ENCODE results near the gene PRKCI. TPM values are rescaled to one million over a fixed set of nuclear protein-coding genes. Genes with fewer than 3 reads are reported as not detected.

The PRKCI gene
- total and polyA plus RNA-seq, 2 experiments from 2014 or later: 33.0 to 47.7 TPM

DNA sequence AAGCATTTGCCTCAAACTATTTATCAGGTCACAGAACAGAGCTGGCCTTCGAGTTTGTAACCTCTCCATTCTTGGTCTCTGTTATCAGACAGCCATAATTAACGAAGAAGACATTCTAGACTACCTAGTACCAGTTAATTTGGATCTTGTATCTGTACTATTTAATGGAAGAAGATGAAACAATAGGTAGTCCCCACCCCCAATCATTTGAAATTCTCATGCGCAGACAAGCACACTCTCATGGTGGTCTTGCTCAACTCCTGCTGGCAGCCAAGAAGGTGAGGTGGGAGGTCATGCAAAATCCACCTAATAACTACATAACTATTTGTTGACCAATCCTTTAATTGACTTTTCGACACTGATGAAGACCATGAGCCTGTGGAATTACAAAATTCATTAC, 132.5 kb downstream of the PRKCI start:
- no peak overlapping the region for H2AFZ ChIP-seq
- WGBS, 2 experiments (ENCODE audit: low coverage in 1 of 2, low lambda C conversion rate in 2 of 2, missing lambda C conversion rate in 2 of 2): 88 to 94% methylated on average over 4 of the region's 4 CpGs
- DNase-seq: no peak
- no peaks in the 10 kb centered on the region for H3K9me2 ChIP-seq (ENCODE audit: insufficient read depth)
- TF ChIP-seq EZH2phosphoT487 (IDR thresholded peaks at IDR 0.05; ENCODE audit: insufficient read depth, low read depth) (no peak), EZH2 (IDR thresholded peaks at IDR 0.05; ENCODE audit: insufficient read depth, poor library complexity, severe bottlenecking) (no peak)
- peaks cover 13% of the 10 kb centered on the region; the same call in 1 of the 2 replicates for H3K4me1 ChIP-seq (ENCODE audit: insufficient read depth)
- H3K4me2 ChIP-seq (ENCODE audit: unreplicated experiment): no peak overlapping the region
- H3K79me2 ChIP-seq (ENCODE audit: insufficient read depth): peaks cover 20% of the 10 kb centered on the region
- in situ Hi-C loops (cut with MboI): no loop called here
- peaks cover 31% of the 10 kb centered on the region for H3F3A ChIP-seq (ENCODE audit: insufficient read depth)
- H3K9ac ChIP-seq: no peak overlapping the region
- peaks cover 2% of the 10 kb centered on the region; the same call in 1 of the 2 replicates for H3K36me3 ChIP-seq (ENCODE audit: low read depth)
- H4K20me1 ChIP-seq (ENCODE audit: insufficient read depth): no peaks in the 10 kb centered on the region
- H3K27ac ChIP-seq: no peak overlapping the region
- H3K4me3 ChIP-seq: no peak overlapping the region
- H3K27me3 ChIP-seq (replicated peaks; ENCODE audit: insufficient read depth): no peaks in the 10 kb centered on the region
- no peaks in the 10 kb centered on the region for H3K9me3 ChIP-seq (ENCODE audit: low read depth)

Small RNAs within 50 kb of the gene (small RNA-seq; reads per million reads assigned to genes)
- not detected for gene RF00019 (ENCODE audit: low read depth, low replicate concordance)

Other genes with a start within 250 kb of the PRKCI start
- 0.13 and 0.76 TPM in 2 replicates for gene GPR160, start 184.4 kb upstream of the PRKCI start, total RNA-seq (2014; rRNA removed; shearing (Covaris generic))
- gene GPR160, start 184.4 kb upstream of the PRKCI start, polyA plus RNA-seq (2016; fragmentation: Nextera tagmentation; extraction: Ambion mirVana): 0.44 and 0.73 TPM in 2 replicates
- gene PHC3, start 40.7 kb upstream of the PRKCI start, total RNA-seq (2014; rRNA removed; shearing (Covaris generic)): 17.5 and 21.9 TPM in 2 replicates
- gene PHC3, start 40.7 kb upstream of the PRKCI start, polyA plus RNA-seq (2016; fragmentation: Nextera tagmentation; extraction: Ambion mirVana): 68.7 and 72.2 TPM in 2 replicates
- 39.1 and 53.2 TPM in 2 replicates for gene SKIL, start 135.3 kb downstream of the PRKCI start, total RNA-seq (2014; rRNA removed; shearing (Covaris generic))
- 27.9 and 28.6 TPM in 2 replicates for gene SKIL, start 135.3 kb downstream of the PRKCI start, polyA plus RNA-seq (2016; fragmentation: Nextera tagmentation; extraction: Ambion mirVana)
- 81.9 and 95.9 TPM in 2 replicates for gene CLDN11, start 196.4 kb downstream of the PRKCI start, total RNA-seq (2014; rRNA removed; shearing (Covaris generic))
- 84.5 and 84.9 TPM in 2 replicates for gene CLDN11, start 196.4 kb downstream of the PRKCI start, polyA plus RNA-seq (2016; fragmentation: Nextera tagmentation; extraction: Ambion mirVana)